ENCODE results near the gene GRN.

GRCh38 chr17:44350733-44351226 is 5.7 kb downstream of the GRN start:
- peak; percentile 64 to 95 for TF ChIP-seq CTCF (IDR thresholded peaks at IDR 0.05; ENCODE audit: extremely low read depth in 1 of 2, insufficient read depth in 1 of 2, low read depth in 1 of 2, low read length in 2 of 2)
- no peak for TF ChIP-seq EZH2 (IDR thresholded peaks at IDR 0.05; ENCODE audit: borderline replicate concordance, low read depth, low read length, severe bottlenecking)

Data from endothelial cell of umbilical vein (primary cell).